GM21390 (cell line): ENCODE measurements around the gene GCLC.
"Not testable (repeated sequence)": the region's sequence is repeated elsewhere in the genome, so short reads cannot be mapped to it uniquely, and the experiment has no call there.

Source experiments
- ATAC-seq: cut with Tn5 transposase; IDR thresholded peaks from one replicate; pipeline ENCODE4 v1.9.1; 2021; ENCODE audit not compliant: unreplicated experiment

Gene GCLC

DNA sequence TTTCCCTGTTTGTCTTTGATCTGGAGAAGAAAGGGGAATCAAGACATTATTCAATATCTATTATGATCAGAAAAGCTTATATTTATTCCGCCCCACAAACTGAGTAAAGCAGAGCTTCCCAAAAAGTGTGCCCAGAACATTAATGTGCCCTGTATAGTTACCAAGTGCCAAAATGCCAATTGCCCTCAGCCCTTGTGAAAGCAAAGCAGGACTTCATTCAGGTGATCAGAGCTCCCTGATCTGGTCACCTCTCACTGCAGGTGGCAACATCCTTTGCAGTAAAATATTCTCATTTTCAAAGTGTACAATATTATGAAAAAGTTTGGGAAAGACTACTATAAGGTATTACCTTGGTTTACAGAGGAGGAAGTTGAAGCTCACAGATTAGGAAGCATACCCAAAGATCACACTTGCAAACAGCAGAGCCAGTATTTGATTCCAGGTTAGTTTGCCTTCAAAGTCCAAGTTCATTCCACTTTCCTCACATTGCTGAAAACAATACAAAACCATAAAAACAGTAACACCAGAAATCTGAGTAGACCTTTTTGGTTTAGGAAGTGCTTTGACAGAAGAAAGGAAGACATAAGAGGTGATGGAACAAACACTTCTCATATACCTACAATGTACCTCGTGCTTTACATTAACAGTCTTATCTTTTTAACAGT is 19.6 kb upstream of the GCLC start:
- ATAC-seq, result no peak

DNA sequence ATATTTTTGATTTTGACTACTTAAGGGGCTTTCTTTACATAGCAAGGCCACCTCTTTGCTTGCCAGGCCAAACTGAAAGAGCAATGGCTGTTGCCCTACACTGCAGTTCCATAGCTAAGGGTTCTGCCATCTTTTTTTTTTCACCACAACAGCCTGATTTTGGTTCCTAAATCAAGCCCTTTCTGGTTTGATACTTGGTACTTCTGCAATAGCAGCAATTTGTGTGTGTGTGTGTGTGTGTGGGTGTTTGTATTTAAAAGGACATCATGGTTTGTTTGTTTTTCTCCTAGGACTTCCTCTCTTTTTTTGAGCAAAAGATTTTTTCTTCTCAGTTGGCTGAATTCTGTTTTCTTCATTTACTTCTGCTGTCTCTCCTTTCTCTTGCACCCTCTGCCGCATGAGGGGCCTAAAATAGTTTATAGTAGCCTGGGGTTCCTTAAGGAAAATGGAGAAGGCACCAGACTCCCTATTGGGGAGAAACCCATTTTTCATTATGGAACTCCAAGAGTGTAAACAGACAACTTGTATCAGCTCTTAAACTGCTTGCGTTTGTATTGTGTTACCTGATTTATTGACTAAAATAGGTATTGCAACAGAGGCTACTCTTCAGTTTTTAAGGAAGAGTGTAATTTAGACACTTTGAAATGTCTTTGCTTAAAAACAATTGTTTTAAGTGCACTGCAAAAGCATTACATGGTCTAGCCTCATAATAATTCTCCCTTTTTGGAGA is 12.2 kb upstream of the GCLC start:
- no peak for ATAC-seq

DNA sequence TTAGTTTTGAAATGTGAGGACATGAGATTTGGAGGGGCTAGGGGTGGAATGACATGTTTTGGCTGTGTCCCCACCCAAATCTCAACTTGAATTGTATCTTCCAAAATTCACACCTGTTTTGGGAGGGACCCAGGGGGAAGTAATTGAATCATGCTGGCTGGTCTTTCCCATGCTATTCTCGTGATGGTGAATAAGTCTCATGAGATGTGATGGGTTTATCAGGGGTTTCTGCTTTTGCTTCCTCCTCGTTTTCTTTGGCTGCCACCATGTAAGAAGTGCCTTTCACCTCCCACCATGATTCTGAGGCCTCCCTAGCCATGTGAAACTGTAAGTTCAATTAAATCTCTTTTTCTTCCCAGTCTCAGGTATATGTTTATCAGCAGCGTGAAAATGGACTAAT is 8.7 kb upstream of the GCLC start:
- not testable (repeated sequence) for ATAC-seq

DNA sequence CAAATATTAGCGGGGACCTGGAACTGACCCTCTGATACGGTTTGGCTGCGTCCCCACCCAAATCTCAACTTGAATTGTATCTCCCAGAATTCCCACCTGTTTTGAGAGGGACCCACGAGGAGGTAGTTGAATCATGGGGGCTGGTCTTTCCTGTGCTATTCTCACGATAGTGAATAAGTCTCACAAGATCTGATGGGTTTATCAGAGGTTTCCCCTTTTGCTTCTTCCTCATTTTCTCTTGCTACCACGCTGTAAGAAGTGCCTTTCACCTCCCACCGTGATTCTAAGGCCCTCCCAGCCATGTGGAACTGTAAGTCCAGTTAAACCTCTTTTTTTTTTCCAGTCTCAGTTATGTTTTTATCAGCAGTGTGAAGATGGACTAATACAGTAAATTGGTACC is 6.8 kb upstream of the GCLC start:
- not testable (repeated sequence) for ATAC-seq

DNA sequence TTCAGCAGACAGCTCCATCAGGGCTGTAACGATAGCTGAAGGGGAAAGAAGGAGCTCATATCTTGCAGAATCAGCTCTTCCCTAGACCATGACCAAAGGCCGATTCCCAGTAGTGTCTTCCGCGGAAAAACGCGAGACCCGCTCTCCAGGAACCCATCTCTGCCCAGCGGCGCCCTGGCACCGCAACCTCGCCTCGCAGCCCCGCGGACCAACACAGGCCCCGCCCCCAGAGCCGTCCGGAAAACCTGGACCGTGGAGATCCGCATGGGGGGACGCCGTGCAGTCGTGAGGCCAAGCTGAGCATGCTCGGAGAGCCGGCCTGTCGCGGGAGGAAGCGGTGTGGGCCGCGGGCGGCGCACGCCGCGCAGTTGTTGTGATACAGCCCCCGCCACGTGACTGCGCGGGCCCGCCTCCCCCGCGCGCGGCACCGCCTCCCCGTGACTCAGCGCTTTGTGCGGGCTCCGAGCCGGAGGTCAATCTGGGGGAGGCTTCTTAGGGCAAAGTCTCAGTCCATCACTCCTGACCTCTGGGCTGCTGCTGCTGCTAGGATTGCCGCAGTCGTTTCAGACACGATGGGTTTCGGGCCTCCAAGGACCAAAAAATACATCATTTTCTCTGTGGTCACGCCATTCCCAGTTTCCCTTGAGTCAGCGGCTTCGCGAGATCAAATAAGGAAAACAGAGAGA is 3.1 kb upstream of the GCLC start:
- ATAC-seq, result peak; percentile 68

DNA sequence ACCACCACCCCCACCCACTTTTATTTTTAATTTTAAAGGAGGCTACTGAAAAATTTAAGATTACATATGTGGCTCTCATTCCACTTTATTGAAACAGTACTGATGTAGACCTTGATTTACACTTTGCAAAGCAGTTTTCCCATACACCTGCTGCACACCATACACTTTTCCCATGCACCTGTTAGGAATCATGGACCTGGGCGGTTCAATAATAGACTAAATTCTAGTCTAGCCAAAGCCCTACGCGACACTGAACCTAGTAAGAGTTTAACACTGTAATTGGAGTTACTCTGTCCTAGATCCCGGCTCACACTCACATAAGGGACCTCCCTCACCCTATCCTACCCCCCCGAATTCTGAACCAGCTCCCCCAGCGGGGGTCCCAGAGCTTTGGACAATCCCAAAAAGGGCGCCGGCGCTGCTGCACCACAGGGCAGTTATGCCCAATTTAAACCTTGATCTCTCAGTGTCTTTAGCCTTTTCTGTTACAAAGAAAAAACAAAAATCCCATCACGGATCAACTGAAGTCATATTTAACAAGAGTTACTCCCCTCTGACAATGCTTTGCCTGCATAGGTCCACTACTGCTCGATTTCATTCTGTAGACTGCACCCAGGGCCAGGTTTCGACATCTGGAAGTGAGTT is 2.4 kb upstream of the GCLC start:
- ATAC-seq, result peak; percentile 10

DNA sequence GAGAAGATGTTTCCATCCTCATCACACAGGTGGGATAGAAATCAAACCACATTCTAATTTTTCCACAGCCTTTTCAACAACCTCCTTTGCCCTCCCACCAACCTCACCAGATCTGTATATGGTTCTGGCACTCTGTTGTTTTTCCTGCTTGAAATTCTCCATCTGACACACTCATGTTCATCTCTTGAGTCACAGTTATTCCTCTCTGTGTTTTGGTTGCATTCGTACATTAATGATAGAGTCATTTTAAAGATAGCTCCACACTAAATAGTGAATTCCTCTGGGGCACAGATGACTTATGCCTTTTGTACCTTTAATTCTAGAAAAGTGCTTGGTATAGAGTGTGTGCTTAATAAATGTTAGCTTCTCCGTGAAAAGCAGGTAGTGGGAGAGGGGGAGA is 1.4 kb upstream of the GCLC start:
- no peak for ATAC-seq

DNA sequence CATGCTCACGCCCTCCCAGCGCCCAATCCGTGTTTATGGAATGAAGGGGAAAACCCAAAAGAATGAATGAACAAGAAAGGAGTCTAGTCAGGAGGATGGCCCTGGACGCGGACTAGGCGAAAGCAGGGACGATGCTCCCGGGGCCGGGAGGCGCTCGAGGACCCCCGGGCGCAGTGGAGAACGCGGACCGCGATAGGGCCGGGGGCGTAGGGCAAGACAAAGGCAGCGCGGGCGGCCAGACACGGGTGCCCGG is 758 bp downstream of the GCLC start:
- ATAC-seq, result no peak

DNA sequence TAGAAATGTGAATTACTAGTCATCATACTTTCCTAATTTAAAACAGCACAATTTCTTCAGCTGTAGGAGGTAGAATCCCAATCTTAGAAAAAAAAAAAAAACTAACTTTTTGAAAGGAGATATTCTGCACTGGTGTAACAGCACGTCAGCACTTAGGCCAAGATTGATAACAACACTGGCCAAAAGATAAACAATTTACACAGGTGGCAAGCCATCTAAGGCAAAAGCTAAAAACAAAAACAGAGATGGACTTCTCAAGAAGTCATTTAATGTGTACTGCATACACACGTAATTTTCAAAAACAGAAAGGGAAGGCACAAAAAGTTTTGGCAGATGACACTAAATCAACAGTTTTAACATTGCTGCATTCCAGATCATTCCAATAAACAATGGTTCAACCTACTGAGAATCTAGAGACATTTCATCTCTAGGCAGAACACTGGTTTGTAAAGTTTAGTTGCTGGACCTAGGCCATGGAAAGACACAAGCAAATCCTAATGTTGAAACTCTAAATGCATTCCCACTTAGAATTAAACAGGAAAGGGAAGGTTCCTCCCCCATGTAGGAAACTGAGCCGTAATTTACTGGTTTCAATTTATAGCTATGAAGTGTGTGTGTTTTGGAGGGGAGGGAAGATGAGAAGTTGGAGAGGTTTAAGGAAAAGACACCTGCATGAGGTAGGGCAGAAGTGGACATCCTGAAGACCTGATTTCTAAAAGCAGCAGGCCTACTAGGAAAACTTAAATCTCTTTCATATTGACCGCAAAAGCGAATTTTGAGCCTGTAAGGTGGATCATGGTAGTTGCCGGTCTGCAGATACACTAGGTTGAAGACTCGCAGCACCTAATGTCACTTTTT is 1.3 kb downstream of the GCLC start:
- no peak for ATAC-seq

DNA sequence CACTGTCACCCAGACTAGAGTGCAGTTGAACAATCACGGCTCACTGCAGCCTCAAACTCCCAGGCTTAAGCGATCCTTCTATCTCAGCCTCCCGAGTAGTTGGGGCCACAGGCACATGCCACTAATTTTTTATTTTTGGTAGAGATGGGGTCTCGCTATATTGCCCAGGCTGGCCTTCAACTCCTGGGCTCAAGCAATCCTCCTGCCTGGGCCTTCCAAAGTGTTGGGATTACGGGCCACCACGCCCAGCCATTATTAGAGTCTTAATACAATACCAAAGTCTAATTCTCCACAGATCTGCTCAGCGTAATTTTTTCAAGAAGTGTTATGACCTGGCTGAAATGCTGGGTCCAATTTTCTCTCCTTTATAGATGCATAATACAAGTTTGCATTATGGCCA is 3.0 kb downstream of the GCLC start:
- ATAC-seq, result no peak

DNA sequence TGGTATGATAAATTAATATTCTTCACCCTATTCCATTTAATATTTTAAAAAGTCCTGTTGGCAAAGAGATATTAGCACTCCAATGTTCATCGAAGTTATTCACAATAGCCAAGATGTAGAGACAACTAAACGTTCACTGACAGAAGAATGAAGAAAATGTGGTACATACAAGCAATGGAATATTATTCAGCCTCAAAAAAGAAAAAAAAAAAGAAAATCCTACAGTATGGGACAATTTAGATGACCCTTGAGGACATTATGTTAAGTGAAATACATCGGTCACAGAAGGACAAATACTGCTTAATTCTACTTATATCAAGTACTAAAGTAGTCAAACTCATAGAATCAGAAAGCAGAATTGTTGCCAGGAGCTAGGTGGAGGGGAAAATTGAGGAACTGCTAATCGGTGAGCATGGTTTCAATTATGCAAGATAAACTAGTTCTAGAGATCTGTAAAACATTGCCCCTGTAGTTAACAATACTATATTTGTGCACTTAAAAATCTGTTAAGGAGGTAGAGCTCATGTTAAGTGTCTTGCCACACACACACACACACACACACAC is 4.7 kb downstream of the GCLC start:
- no peak for ATAC-seq

DNA sequence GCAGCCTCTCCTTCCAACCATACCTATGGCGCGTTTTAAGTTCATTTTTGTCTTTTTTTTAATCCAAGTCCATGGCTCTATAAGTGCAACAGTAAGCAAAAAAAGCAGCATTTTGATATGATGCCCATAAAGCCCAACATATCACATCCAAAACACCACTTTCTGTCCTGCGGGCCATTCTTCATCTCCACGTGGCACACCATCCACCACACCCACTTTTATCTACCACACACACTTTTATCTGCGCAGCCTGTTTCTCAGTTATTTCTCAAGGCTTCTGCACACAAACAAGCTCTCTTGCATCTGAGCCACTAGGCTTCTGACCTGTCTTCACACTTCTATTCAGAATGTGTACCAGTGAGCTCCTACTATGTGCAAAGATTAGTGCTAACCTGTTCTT is 5.3 kb downstream of the GCLC start:
- ATAC-seq, result no peak

DNA sequence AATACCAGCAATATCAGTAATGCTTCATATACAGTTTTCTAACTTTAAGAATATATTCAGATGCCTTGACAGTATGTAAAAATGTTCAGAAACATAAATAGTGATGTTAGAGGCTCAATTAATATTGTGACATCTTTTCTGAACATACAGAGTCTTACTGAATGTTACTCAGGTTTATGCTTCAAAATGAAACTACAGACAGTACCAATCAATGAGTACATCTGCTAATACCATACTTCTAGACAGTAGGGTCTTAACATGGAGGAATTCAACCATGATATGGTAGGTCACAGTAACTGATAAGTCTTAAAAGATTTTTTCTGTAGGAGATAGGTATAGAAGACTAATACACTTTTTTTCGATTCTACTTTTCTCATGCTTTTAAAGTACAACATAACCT is 8.3 kb downstream of the GCLC start:
- no peak for ATAC-seq

DNA sequence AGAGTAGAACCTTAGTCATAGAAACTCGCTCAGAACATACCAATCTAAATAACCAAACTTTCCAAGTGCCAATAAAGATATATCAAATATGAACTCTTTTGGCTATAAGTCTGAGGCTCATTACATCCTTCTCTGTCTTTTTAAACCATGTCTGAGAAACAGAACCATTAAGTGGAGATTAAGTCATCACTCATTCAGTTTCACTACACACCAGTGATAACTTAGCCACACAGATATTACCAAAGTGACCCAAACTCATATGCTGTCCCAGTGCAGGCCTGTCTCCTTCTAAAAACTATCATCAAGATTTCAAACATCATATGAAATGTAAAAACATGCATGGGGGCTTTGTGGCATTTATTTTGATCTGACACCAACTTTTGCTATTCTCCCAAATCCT is 12.0 kb downstream of the GCLC start:
- no peak for ATAC-seq

DNA sequence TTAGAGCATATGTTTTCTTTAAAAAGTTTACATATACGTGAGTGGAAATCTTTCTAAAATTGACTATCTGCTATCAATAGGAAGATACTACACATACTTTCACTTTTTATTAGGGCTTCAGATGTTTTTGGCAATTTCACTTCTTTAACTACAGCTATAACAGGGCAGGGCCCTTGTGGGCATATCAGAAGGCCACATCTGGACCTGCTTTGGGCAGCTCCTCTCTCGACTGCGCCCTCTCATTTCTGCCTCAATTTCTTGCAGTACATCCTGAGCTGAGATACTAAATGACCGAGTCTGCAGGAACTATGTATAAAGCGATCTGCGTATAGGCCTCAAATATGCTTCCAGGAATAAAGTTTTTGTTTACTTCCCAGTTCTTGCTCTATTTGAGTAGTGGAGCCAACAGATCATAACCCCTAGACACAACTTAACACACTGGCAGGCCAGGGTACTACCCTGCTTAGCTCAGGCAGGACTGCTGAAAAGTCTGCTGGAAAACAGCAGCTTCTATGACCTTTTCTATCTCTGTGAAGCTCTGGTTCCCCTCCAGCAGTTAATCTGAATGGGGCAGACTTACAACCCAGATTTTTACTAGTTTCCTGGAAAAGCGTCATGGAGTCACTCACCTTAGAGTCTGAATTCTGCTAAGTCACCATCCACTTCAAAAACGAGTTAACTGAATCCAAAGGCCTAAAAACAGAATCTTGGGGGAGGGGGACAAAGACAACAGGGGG is 12.7 kb downstream of the GCLC start:
- no peak for ATAC-seq

DNA sequence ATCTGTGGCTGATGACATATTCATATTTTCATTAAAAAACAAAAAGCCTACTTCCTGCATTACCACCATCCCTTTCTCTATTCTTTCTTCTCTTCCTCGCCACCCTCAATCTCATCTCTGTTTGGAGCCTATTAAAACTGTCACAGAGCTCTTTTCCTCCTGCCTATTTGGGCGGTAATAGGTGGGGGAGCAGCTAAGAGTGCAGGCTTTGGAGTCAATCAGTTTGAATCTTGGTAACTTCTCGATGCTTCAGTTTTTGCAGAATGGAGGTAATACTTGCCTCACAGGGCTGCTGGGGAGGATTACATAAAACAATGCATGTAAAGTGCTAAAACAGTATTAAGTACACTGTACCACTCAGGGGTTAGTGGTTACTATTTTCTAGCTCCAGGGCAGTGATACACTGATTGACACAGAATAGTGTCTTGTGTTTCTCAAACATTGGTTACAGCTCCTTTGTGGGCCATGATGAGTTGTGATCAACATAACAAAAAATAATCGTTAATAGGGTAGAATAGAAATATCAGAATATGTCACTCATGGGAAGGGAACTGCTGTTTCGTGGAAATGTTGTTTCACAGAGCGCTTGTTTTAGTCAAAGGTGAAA is 14.0 kb downstream of the GCLC start:
- ATAC-seq, result no peak

DNA sequence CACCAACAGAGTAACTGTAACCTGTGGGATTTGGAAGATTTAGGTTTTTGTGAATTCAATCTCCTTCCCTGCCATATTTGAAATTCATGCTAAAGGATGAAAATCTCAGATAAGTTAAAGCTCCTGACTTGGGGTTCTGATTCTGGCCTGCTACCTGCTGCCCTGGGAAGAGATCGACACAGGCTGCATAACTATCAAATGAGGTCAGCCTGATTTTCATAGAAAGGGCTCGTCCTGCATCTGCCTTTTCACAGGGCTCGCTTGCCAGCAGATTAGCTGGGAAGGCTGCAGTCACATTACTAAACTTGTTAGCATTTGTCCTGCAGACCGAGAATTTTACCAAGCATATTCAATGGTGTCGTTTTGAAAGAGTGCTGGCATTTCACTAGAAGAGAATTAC is 14.6 kb downstream of the GCLC start:
- no peak for ATAC-seq

DNA sequence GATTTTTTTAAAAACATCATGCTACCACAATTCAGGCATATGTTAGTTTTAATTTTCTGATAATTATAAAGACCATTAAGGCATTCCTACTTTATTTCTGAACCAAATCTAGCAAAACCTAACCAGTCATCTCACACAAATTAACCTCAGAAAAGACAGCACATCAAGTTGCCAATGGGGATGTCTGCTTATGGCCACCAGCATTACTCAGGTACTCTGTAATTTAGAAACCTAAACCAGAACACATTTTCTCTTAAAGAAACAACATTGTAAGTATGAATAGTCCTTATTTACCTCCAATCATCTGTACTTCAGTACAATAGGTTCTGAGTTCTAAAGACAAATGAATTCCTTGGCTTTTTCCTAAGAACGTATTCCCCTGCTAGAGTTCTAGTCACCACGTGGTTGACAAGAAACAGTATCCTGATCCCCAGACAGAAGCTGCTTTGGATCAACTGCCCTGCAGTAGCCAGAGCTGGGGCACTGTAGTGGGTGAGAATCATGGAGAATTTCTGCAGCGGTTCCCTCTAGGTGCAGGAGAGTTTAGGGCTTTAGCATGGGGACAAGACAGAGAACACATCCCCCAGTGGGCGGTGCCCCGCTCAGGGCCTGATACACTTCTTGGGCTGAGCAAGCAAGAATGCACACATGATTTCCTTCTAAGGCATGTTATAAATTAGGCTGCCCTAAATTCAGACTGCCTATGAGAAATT is 15.4 kb downstream of the GCLC start:
- no peak for ATAC-seq

DNA sequence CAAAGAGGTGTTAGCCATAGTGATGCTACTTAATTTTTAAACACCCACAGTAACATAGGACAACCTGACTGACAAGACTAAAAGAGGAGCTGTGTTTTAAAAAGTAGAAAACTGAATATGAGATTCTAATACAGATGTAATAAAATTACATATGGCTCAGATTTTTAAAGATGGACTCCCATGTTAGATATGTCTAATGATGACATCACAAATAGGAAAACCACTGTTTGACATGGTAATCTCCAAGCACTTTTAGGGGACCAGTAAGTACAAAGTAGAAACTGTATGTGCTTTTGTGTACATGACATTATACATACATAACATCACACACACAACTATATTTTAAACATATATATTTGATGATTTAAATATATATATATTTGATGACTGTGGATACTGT is 16.8 kb downstream of the GCLC start:
- ATAC-seq, result no peak
